CD14-positive monocyte (primary cell): ENCODE measurements around the gene RIPOR3. TPM values are rescaled to one million over a fixed set of nuclear protein-coding genes. Genes with fewer than 3 reads are reported as not detected.
A peak's percentile ranks its signal among the peaks of the same experiment; 100 is the strongest.
"Not testable (repeated sequence)": the region's sequence is repeated elsewhere in the genome, so short reads cannot be mapped to it uniquely, and the experiment has no call there.

Experiments used
- DNase-seq, 3 donors: peaks; one replicate each; pipeline ENCODE4 v3.0.0-alpha.2; 2011 to 2022
- H2AFZ ChIP-seq: 2 replicates; pipeline ENCODE4 v1.6.0; 2012; ENCODE audit warnings: mild to moderate bottlenecking, low read depth, low read length, inconsistent platforms; ENCODE audit not compliant: insufficient read depth, poor library complexity, severe bottlenecking
- H3K27ac ChIP-seq, 2 donors: 1 replicate in 1 of 2; 2 replicates in 1 of 2; pipeline ENCODE4 v1.5.1; 2012 to 2013; ENCODE audit warnings: low read length in 2 of 2, control low read depth in 1 of 2, inconsistent platforms in 1 of 2, low read depth in 1 of 2, mild to moderate bottlenecking in 1 of 2
- H3K27me3 ChIP-seq, 2 donors: one replicate each; pipeline versions ENCODE4 v1.6.0 to v1.6.1; 2011 to 2013; ENCODE audit warnings: low read length in 2 of 2; ENCODE audit not compliant: control insufficient read depth in 2 of 2, insufficient read depth in 2 of 2
- H3K36me3 ChIP-seq, 2 donors: replicated peaks in 1 of 2; 1 replicate in 1 of 2; 2 replicates in 1 of 2; pipeline versions ENCODE4 v1.5.1 to v1.6.1; 2012 to 2013; ENCODE audit warnings: low read length in 2 of 2, control low read depth in 1 of 2, inconsistent platforms in 1 of 2, mild to moderate bottlenecking in 1 of 2; ENCODE audit not compliant: insufficient read depth in 2 of 2, control insufficient read depth in 1 of 2
- H3K4me1 ChIP-seq, 2 donors: 1 replicate in 1 of 2; 2 replicates in 1 of 2; pipeline versions ENCODE4 v1.5.1 to v1.6.1; 2012 to 2013; ENCODE audit warnings: low read length in 2 of 2, control low read depth in 1 of 2, inconsistent platforms in 1 of 2, mild to moderate bottlenecking in 1 of 2, moderate library complexity in 1 of 2; ENCODE audit not compliant: insufficient read depth in 2 of 2, control insufficient read depth in 1 of 2
- H3K4me2 ChIP-seq: replicated peaks from 2 replicates; pipeline ENCODE3; 2012; ENCODE audit warnings: low read length, moderate library complexity, mild to moderate bottlenecking; ENCODE audit not compliant: poor library complexity, severe bottlenecking; ENCODE audit errors: extremely low read depth
- H3K4me3 ChIP-seq, 3 experiments: fragments of 200-600 bp in 1 of 3; sonication (generic) in 1 of 3; replicated peaks in 1 of 3; 1 replicate in 2 of 3; 2 replicates in 1 of 3; pipeline ENCODE4 v1.5.1; 2011 to 2013; ENCODE audit warnings: low read length in 3 of 3, mild to moderate bottlenecking in 3 of 3, control low read depth in 2 of 3, low read depth in 2 of 3, inconsistent platforms in 1 of 3, moderate library complexity in 1 of 3
- H3K79me2 ChIP-seq: 2 replicates; pipeline ENCODE4 v1.6.0; 2012; ENCODE audit warnings: mild to moderate bottlenecking, control low read depth, inconsistent platforms, low read length, moderate library complexity; ENCODE audit not compliant: insufficient read depth
- H3K9ac ChIP-seq: 2 replicates; pipeline ENCODE4 v1.6.0; 2017; ENCODE audit warnings: low read length, mild to moderate bottlenecking; ENCODE audit not compliant: insufficient read depth, poor library complexity, severe bottlenecking
- H3K9me3 ChIP-seq, 2 donors: replicated peaks in 1 of 2; 1 replicate in 1 of 2; 2 replicates in 1 of 2; pipeline versions ENCODE4 v1.5.1 to v1.6.1; 2012 to 2013; ENCODE audit warnings: low read length in 2 of 2, control low read depth in 1 of 2; ENCODE audit not compliant: control insufficient read depth in 1 of 2, insufficient read depth in 1 of 2
- H4K20me1 ChIP-seq: 2 replicates; pipeline ENCODE4 v1.6.0; 2012; ENCODE audit warnings: mild to moderate bottlenecking, low read length, control low read depth, moderate library complexity; ENCODE audit not compliant: insufficient read depth
- H3K27ac Mint-ChIP-seq, 7 donors: one replicate each; pipeline ENCODE4 v1.8.0; 2020; ENCODE audit warnings: mild to moderate bottlenecking in 7 of 7, mixed read lengths in 7 of 7, moderate library complexity in 6 of 7, inconsistent platforms in 2 of 7
- H3K27me3 Mint-ChIP-seq, 3 donors: one replicate each; pipeline ENCODE4 v1.8.0; 2021 to 2022; ENCODE audit warnings: low read depth in 3 of 3, mild to moderate bottlenecking in 3 of 3, mixed read lengths in 3 of 3, moderate library complexity in 3 of 3, inconsistent platforms in 1 of 3
- H3K36me3 Mint-ChIP-seq, 2 donors: one replicate each; pipeline ENCODE4 v1.8.0; 2020; ENCODE audit warnings: mixed read lengths in 2 of 2, inconsistent platforms in 1 of 2, mild to moderate bottlenecking in 1 of 2
- H3K4me1 Mint-ChIP-seq: one replicate; pipeline ENCODE4 v1.8.0; 2020; ENCODE audit warnings: mild to moderate bottlenecking, mixed read lengths
- H3K4me3 Mint-ChIP-seq, 2 donors: one replicate each; pipeline ENCODE4 v1.8.0; 2020; ENCODE audit warnings: mild to moderate bottlenecking in 2 of 2, mixed read lengths in 2 of 2, moderate library complexity in 1 of 2
- H3K9me3 Mint-ChIP-seq, 7 donors: one replicate each; pipeline ENCODE4 v1.8.0; 2020 to 2022; ENCODE audit warnings: mixed read lengths in 7 of 7, mild to moderate bottlenecking in 6 of 7, moderate library complexity in 6 of 7, inconsistent platforms in 2 of 7
- WGBS: methylation state at CpG from one replicate; pipeline ENCODE4 v1.1.5; 2013; ENCODE audit warnings: missing lambda C conversion rate; ENCODE audit not compliant: insufficient coverage; 5-methylcytosine and 5-hydroxymethylcytosine counted together
- intact Hi-C, 2 donors: fragments of 100-400 bp; cut with micrococcal nuclease; formaldehyde crosslinking; loops; one replicate each; pipeline versions ENCODE4 v1.15.0 to v1.15.1; 2023
- polyA plus RNA-seq, 3 donors: library from polyadenylated mRNA; depleted of rRNA in 1 of 3; unstranded in 2 of 3; stranded (reverse) in 1 of 3; fragments of 300-500 nt in 2 of 3; fragments of >200 nt in 1 of 3; fragmentation: Illumina TruSeq in 2 of 3; gene quantifications; 1 replicate in 2 of 3; 2 replicates in 1 of 3; pipeline ENCODE4 v1.2.3, GENCODE V29; 2012 to 2021
- TF ChIP-seq, protein P1 (sequence below): fragments of 200-600 bp; IDR thresholded peaks from one replicate; pipeline ENCODE4 v1.8.0; 2022; ENCODE audit warnings: antibody characterized with exemption, mild to moderate bottlenecking

RIPOR3 gene
- polyA plus RNA-seq, 3 donors: not detected

DNA sequence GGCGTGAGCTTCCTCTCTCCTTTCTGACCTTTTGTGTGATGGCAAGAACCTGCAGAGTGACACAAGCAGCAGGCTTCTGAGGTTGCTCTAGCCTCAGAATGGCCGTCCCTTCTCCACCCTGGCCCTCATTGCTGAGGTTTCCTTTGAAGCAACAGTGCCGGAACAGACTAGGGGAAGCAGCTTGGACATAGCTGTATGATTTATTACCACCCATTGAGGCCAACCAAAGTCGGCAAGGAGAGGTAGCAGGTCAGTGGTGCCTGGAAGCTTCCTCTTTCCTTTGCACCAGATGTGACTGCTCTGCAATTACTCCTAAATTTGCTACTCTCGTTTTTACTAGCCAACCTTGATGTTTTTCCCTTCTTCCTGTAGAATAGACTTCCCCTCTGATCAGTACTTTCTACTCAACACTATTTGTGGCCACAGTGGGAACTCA, 149.7 kb downstream of the RIPOR3 start:
- peak overlapping the region; percentile 44 to 64 for H3K27ac ChIP-seq
- H3K9me3 ChIP-seq: no peaks in the 10 kb centered on the region
- Mint-ChIP-seq H3K27me3 (no peaks in the 10 kb centered on the region), H3K36me3 (peaks cover 4 to 12% of the 10 kb centered on the region in 2 donors), H3K9me3 (peaks cover 0 to 12% (median 4%) of the 10 kb centered on the region in 7 donors), H3K27ac (peak overlapping the region; percentile 78 to 88 (median 86)), H3K4me3 (peak overlapping the region in 1 of 2 donors; percentile 53), H3K4me1 (peaks cover 72% of the 10 kb centered on the region)
- H3K27me3 ChIP-seq: no peaks in the 10 kb centered on the region
- H3K4me3 ChIP-seq: peak overlapping the region in 1 of 3 experiments; percentile 36
- H4K20me1 ChIP-seq: peaks cover 98% of the 10 kb centered on the region
- DNase-seq: peak; percentile 40 to 50 (median 47)
- TF ChIP-seq, protein P1, sequence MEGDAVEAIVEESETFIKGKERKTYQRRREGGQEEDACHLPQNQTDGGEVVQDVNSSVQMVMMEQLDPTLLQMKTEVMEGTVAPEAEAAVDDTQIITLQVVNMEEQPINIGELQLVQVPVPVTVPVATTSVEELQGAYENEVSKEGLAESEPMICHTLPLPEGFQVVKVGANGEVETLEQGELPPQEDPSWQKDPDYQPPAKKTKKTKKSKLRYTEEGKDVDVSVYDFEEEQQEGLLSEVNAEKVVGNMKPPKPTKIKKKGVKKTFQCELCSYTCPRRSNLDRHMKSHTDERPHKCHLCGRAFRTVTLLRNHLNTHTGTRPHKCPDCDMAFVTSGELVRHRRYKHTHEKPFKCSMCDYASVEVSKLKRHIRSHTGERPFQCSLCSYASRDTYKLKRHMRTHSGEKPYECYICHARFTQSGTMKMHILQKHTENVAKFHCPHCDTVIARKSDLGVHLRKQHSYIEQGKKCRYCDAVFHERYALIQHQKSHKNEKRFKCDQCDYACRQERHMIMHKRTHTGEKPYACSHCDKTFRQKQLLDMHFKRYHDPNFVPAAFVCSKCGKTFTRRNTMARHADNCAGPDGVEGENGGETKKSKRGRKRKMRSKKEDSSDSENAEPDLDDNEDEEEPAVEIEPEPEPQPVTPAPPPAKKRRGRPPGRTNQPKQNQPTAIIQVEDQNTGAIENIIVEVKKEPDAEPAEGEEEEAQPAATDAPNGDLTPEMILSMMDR: no peak
- peaks cover 59 to 77% of the 10 kb centered on the region in 2 donors for H3K4me1 ChIP-seq
- intact Hi-C loops: no loop called here
- H3K4me2 ChIP-seq: peak overlapping the region; percentile 40
- no peak overlapping the region for H3K9ac ChIP-seq
- H3K79me2 ChIP-seq: peaks cover 97% of the 10 kb centered on the region
- H2AFZ ChIP-seq: no peak overlapping the region
- H3K36me3 ChIP-seq: no peaks in the 10 kb centered on the region
- WGBS: 0% methylated on average over 3 of the region's 5 CpGs

DNA sequence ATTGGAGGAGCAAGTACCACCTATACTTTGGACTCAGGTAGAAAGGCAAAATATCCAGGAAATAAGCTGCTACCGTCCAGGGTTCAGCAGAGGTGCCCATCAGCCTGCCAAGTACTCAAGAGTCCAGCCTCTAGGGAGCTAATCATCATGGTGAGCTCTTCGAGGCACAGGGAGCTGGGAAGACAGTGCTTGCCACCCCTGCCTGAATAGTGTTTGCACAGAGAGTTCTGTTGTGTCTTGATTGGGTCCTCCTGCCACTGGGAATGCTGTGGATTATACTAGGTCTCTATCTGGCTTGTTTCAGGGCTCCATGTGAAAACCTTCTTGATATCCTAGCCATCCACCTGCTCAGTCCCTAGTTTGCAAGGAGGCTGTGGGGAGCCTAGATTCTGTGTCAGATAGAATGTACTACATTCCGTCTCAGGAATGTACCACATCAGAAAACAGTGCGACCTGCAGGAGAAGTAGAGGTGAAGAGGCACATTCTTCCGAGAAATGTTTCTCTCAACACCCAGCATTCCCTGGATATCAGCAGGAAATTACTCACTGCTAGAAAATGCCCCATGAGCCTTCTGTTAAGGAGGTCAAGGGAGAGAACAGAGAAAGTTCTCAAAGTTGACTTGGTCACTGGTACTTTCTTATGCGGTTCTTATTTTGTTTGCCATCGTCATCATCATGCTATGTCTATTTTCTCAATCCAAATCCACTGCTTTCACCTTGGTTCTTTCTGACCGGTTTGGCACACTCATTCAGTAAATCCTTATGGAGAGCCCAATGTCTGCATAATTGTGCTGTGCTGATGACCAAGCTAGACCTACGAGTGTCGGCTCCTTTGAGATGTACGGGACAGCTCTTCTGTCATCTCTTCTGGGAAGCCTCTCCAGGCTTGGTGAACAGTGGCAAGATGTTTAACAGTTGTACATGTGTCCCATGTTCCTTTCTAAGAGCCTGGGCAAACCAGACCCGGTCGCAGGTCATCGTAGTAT, 150.4 kb downstream of the RIPOR3 start:
- H3K36me3 ChIP-seq: no peaks in the 10 kb centered on the region
- H3K27me3 ChIP-seq: no peaks in the 10 kb centered on the region
- H3K4me3 Mint-ChIP-seq: peak overlapping the region; percentile 28 to 53
- no peak for DNase-seq
- H3K9me3 Mint-ChIP-seq: peaks cover 0 to 12% (median 4%) of the 10 kb centered on the region in 7 donors
- peak overlapping the region; percentile 44 to 64 for H3K27ac ChIP-seq
- peak overlapping the region; percentile 78 to 88 (median 86) for H3K27ac Mint-ChIP-seq
- H3K4me2 ChIP-seq: peak overlapping the region; percentile 40
- TF ChIP-seq, protein P1: no peak
- H2AFZ ChIP-seq: no peak overlapping the region
- peaks cover 52 to 70% of the 10 kb centered on the region in 2 donors for H3K4me1 ChIP-seq
- H3K27me3 Mint-ChIP-seq: no peaks in the 10 kb centered on the region
- H3K9ac ChIP-seq: no peak overlapping the region
- intact Hi-C loops: no loop called here
- 47% methylated on average over 10 of the region's 14 CpGs for WGBS
- H3K36me3 Mint-ChIP-seq: peaks cover 4 to 12% of the 10 kb centered on the region in 2 donors
- H3K4me1 Mint-ChIP-seq: peaks cover 67% of the 10 kb centered on the region
- H4K20me1 ChIP-seq: peaks cover 98% of the 10 kb centered on the region
- H3K4me3 ChIP-seq: peak overlapping the region in 1 of 3 experiments; percentile 36
- H3K9me3 ChIP-seq: no peaks in the 10 kb centered on the region
- H3K79me2 ChIP-seq: peaks cover 100% of the 10 kb centered on the region

GRCh38 chr20:50539798-50540197, 151.5 kb downstream of the RIPOR3 start:
- H3K27me3 Mint-ChIP-seq, H3K4me3 ChIP-seq, intact Hi-C loops, H3K36me3 ChIP-seq, H3K4me3 Mint-ChIP-seq, H2AFZ ChIP-seq, H3K27ac ChIP-seq, H3K9me3 ChIP-seq, H3K27me3 ChIP-seq, H3K27ac Mint-ChIP-seq, DNase-seq, H3K9ac ChIP-seq, H3K4me2 ChIP-seq: not testable (repeated sequence)
- H4K20me1 ChIP-seq: peaks cover 98% of the 10 kb centered on the region
- peaks cover 100% of the 10 kb centered on the region for H3K79me2 ChIP-seq
- peaks cover 66% of the 10 kb centered on the region for H3K4me1 Mint-ChIP-seq
- peaks cover 0 to 12% (median 5%) of the 10 kb centered on the region in 7 donors for H3K9me3 Mint-ChIP-seq
- H3K4me1 ChIP-seq: peaks cover 43 to 63% of the 10 kb centered on the region in 2 donors
- WGBS: no CpG with 5 or more reads among the region's 8 CpGs
- H3K36me3 Mint-ChIP-seq: peaks cover 11 to 15% of the 10 kb centered on the region in 2 donors
